GM12873 (cell line): ENCODE measurements around the gene PRLR.

ENCODE experiments used
- TF ChIP-seq, protein P1 (sequence below): IDR thresholded peaks from 2 replicates; pipeline ENCODE4 v1.5.1; 2012; ENCODE audit warnings: low read depth, mild to moderate bottlenecking, moderate library complexity, low read length, control low read depth; ENCODE audit not compliant: insufficient read depth; ENCODE audit errors: missing control alignments

The PRLR gene

DNA sequence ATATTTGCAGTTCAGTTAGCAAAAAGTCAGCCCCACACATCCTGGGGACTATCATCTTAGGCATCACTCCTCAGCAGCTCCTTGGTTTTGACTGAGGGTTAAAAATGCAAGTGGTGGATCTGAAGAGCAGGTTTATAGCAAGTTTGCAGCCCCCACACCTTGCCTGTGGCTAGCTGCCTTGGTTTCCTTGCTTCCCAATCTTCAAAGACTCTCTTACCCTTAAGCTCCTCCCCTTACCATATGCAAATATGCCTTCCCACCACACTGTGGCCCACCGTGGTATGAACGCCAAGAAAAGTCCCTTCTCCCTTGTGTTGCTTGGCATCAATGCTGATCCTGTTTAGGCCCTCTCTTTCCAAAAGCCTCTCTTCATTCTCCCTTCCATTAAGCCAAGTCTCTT, 137.6 kb downstream of the PRLR start:
- TF ChIP-seq, protein P1, sequence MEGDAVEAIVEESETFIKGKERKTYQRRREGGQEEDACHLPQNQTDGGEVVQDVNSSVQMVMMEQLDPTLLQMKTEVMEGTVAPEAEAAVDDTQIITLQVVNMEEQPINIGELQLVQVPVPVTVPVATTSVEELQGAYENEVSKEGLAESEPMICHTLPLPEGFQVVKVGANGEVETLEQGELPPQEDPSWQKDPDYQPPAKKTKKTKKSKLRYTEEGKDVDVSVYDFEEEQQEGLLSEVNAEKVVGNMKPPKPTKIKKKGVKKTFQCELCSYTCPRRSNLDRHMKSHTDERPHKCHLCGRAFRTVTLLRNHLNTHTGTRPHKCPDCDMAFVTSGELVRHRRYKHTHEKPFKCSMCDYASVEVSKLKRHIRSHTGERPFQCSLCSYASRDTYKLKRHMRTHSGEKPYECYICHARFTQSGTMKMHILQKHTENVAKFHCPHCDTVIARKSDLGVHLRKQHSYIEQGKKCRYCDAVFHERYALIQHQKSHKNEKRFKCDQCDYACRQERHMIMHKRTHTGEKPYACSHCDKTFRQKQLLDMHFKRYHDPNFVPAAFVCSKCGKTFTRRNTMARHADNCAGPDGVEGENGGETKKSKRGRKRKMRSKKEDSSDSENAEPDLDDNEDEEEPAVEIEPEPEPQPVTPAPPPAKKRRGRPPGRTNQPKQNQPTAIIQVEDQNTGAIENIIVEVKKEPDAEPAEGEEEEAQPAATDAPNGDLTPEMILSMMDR, result no peak

DNA sequence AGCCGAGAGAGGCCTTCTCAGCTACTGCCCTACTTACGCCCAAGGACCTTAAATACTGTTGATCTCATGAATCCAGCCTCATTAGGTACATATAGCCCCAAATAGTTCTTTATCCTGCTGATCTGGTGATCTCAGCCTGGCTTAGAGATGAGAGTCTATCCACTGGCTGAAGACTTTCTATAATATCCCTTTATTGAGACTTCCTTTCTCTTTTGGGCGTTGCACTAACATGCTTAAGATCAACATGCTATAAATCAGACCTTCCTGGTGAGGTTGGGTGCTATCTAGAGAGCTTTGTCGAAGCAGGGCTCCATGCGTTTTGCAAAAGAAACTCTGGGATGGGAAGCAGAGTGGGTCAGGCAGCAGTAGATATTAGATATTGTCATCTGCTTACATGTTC, 138.6 kb downstream of the PRLR start:
- TF ChIP-seq, protein P1, result no peak

DNA sequence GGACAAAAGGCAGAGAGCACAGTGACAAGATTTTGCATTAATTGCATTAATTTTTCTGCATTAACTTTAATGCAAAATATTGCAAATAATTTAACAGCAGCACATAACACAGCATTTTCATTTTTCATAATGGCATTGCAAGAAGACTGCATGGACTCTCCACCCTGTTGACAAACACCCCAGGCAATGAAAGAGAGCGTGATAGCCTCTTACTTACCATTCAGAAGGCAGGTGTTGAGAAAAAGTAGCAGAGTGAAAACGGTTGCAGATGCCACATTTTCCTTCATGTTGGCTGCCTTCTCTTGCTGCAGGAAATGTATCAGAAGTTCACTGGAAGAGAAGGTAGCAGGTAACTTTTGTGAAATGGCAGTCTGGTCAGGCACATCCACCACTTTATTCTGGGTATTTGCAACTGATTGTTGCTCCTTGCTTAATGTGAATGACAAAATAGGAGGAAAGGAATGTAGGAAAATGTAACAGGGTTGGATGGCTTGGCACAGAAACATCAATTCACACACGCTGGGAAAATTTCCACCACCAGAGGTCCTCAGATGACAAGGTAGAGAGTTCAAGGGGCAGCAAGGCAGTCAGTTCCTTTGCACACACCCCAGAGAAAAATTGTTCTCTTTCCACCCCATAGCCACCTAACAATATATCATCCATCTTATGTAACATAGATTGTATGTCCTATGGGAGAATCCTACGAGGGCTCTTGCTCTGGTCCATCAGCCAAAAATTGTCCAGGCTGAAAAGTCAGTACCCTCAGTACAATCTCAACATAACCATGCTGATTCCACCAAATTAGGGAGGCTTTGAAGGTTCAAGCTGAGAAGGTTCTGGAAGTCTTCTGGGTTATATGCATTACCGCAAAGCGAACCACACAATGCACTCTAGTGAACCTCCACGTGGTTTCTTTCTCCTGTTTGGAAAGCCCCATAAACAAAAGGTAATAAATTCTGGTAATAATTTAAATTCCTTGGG, 140.7 kb downstream of the PRLR start:
- TF ChIP-seq, protein P1, result peak; percentile 85

DNA sequence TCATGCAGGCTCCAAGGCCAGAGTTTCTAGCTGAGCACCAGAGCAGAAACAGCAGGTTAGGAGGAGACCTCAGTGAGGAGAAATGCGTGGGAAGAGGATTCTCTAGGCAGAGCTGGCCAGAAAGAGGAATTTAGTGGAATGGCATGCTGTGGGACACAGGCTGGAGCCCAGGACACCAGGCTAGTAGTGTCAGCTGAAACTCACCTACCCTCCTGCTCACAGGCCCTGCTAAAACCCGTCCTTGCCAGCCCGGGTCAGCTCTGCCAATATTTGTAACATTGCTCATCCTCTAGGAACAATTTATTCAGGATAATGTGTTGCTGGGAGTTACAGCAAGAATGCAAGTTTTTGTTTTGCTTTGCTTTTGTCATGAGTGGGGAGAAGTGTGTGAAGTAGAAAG, 142.3 kb downstream of the PRLR start:
- TF ChIP-seq, protein P1, result no peak

DNA sequence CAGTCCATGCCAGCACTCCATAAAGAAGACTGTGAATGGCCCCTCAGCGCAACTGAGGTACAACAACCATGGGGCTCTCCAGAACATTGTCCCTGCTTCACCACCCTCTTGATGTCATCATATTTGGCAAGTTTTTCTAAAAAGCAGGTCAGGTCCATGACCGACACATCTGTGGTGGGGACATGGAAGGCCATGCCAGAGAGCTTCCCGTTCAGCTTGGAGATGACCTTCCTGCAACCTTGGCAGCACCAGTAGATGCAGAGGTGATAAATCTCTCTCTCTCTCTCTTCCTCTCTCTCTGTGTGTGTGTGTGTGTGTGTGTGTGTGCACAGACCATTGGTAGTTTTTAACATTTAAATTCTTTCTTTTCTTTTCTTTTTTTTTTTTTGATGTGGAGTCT, 147.1 kb downstream of the PRLR start:
- TF ChIP-seq, protein P1, result no peak

DNA sequence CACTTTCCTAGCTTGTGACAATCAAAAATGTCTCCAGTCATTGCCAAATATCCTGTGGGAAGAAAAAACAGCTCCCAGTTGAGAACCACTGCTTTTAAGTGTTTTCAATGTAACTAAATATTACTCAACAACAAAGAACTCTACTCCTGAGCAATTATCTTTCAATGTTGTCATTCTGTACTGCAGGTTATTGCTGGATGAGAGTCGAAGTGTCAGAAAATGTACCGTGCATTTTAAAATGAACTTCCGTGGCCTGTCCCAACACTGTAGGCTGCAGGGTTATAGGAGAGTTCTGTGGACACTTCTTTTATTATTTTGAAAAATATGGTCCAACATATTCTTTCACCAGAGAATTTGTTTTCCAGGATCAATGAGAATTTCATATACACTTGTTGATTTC, 147.8 kb downstream of the PRLR start:
- TF ChIP-seq, protein P1, result no peak

DNA sequence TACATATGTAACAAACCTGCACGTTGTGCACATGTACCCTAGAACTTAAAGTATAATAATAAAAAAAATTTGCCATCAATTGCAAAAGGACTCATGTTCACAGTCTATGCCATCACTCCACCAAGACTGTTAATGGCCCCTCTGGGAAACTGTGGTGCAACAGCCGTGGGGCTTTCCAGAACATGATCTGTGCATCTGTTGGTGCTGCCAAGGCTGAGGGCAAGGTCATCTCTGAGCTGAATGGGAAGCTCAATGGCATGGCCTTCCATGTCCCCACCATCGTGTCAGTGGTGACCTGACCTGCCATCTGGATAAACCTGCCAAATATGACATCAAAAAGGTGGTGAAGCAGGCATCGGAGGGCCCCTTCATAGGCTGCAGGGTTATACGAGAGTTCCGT, 149.2 kb downstream of the PRLR start:
- TF ChIP-seq, protein P1, result no peak
